Measurements from ENCODE around the gene CHMP5.

The CHMP5 gene

DNA sequence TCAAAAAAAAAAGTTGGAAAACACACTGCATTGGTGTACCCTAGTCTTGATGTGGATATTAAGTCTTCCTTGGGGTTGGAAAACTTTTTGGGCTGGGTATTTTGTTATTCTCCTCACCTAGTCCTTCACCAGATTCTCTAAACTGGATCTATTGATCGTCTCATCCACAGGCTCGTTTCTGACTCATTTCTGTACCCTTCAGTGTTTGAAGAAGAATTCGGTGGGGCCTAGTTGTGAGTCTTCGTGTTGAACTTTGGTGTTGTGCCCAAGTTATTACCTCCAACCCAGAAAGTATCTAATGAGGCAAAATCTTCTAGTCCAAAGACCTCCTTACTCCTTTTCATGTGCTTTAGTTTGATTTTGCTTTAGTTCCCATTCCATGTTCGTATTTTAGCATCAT, 27.1 kb downstream of the CHMP5 start:
- DNase-seq (ENCODE audit: low read depth, low spot score), result no peak
- H3K36me3 ChIP-seq (ENCODE audit: control insufficient read depth, insufficient read depth, low read length), result peaks cover 3% of the 10 kb centered on the region; the same call in 1 of the 2 replicates
- WGBS (ENCODE audit: insufficient coverage, insufficient read length), result no CpG with 5 or more reads among the region's 5 CpGs
- H3K9me3 ChIP-seq (ENCODE audit: control insufficient read depth, insufficient read depth, low read length), result no peaks in the 10 kb centered on the region
- no peaks in the 10 kb centered on the region for H3K27me3 ChIP-seq (ENCODE audit: control insufficient read depth, insufficient read depth, low read length)
- H3K4me3 ChIP-seq (ENCODE audit: low read length), result no peak overlapping the region
- no peak overlapping the region for H3K27ac ChIP-seq (ENCODE audit: low read length)
- H3K4me1 ChIP-seq (ENCODE audit: control insufficient read depth, insufficient read depth, low read length), result no peaks in the 10 kb centered on the region

DNA sequence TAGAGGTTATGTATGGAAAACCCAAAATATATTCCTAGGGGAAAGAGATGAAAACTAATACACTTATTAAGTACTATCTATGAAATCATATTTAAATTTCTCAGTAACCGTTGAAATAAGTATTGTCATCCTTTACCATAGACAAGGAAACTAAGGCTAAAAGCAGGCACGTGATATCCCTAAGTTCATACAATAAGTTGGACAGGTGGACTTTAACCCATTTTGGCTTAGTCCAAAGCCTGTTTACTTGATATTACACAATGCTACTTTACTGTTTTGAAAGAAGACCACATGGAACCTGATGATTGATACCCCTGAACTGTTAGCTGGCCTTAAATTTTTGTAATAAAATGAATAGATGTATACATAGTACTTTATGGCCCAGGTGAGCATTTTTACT, 28.9 kb downstream of the CHMP5 start:
- H3K27ac ChIP-seq (ENCODE audit: low read length), result no peak overlapping the region
- H3K9me3 ChIP-seq (ENCODE audit: control insufficient read depth, insufficient read depth, low read length), result no peaks in the 10 kb centered on the region

GRCh38 chr9:33294670-33295432, 30.0 kb downstream of the CHMP5 start:
- no peak overlapping the region for H3K4me3 ChIP-seq (ENCODE audit: low read length)
- no CpG with 5 or more reads among the region's 12 CpGs for WGBS (ENCODE audit: insufficient coverage, insufficient read length)

More for the DNA sequence above, 28.9 kb downstream of the CHMP5 start:
- H3K4me3 ChIP-seq (ENCODE audit: low read length), result no peak overlapping the region
- no peak for DNase-seq (ENCODE audit: low read depth, low spot score)
- H3K4me1 ChIP-seq (ENCODE audit: control insufficient read depth, insufficient read depth, low read length), result no peaks in the 10 kb centered on the region
- no peaks in the 10 kb centered on the region for H3K27me3 ChIP-seq (ENCODE audit: control insufficient read depth, insufficient read depth, low read length)
- no CpG with 5 or more reads among the region's 2 CpGs for WGBS (ENCODE audit: insufficient coverage, insufficient read length)
- peaks cover 6% of the 10 kb centered on the region; the same call in 1 of the 2 replicates for H3K36me3 ChIP-seq (ENCODE audit: control insufficient read depth, insufficient read depth, low read length)

GRCh38 chr9:33295571-33295970, 30.7 kb downstream of the CHMP5 start:
- no CpG with 5 or more reads among the region's 2 CpGs for WGBS (ENCODE audit: insufficient coverage, insufficient read length)
- Histone ChIP-seq H3K27ac (ENCODE audit: low read length) (no peak overlapping the region), H3K27me3 (ENCODE audit: control insufficient read depth, insufficient read depth, low read length) (no peaks in the 10 kb centered on the region), H3K4me1 (ENCODE audit: control insufficient read depth, insufficient read depth, low read length) (no peaks in the 10 kb centered on the region), H3K4me3 (ENCODE audit: low read length) (no peak overlapping the region), H3K36me3 (ENCODE audit: control insufficient read depth, insufficient read depth, low read length) (peaks cover 9% of the 10 kb centered on the region; the same call in 1 of the 2 replicates), H3K9me3 (ENCODE audit: control insufficient read depth, insufficient read depth, low read length) (no peaks in the 10 kb centered on the region)
- DNase-seq (ENCODE audit: low read depth, low spot score), result no peak

More at GRCh38 chr9:33294670-33295432, 30.0 kb downstream of the CHMP5 start:
- H3K4me1 ChIP-seq (ENCODE audit: control insufficient read depth, insufficient read depth, low read length), result no peaks in the 10 kb centered on the region
- no peak for DNase-seq (ENCODE audit: low read depth, low spot score)
- no peak overlapping the region for H3K27ac ChIP-seq (ENCODE audit: low read length)
- peaks cover 9% of the 10 kb centered on the region; the same call in 1 of the 2 replicates for H3K36me3 ChIP-seq (ENCODE audit: control insufficient read depth, insufficient read depth, low read length)
- H3K27me3 ChIP-seq (ENCODE audit: control insufficient read depth, insufficient read depth, low read length), result no peaks in the 10 kb centered on the region
- H3K9me3 ChIP-seq (ENCODE audit: control insufficient read depth, insufficient read depth, low read length), result no peaks in the 10 kb centered on the region

GRCh38 chr9:33297432-33297831, 32.6 kb downstream of the CHMP5 start:
- no peaks in the 10 kb centered on the region for H3K27me3 ChIP-seq (ENCODE audit: control insufficient read depth, insufficient read depth, low read length)
- no peak for DNase-seq (ENCODE audit: low read depth, low spot score)
- no peak overlapping the region for H3K4me3 ChIP-seq (ENCODE audit: low read length)
- no peaks in the 10 kb centered on the region for H3K4me1 ChIP-seq (ENCODE audit: control insufficient read depth, insufficient read depth, low read length)
- H3K36me3 ChIP-seq (ENCODE audit: control insufficient read depth, insufficient read depth, low read length), result peaks cover 12% of the 10 kb centered on the region; the same call in 1 of the 2 replicates
- no peaks in the 10 kb centered on the region for H3K9me3 ChIP-seq (ENCODE audit: control insufficient read depth, insufficient read depth, low read length)
- WGBS (ENCODE audit: insufficient coverage, insufficient read length), result no CpG with 5 or more reads among the region's 1 CpG
- no peak overlapping the region for H3K27ac ChIP-seq (ENCODE audit: low read length)

DNA sequence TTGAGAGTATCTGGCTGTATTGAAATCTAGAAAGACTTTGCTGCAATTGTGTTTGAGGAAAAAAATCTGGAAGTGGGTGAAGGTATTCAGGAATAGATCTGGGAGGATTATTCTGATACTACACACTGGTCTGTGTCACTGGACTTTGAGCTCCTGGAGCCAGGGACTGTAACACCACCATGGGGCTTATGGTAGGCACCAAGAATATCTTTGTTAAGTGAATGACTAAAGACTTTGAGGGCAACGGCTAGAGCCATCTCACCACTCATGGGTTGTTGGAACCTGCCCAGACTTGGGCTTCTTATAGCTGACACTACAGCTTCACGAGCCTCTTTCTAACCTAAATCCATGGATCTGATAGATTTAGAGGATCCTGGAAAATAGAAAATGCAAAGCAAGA, 35.7 kb downstream of the CHMP5 start:
- Histone ChIP-seq H3K4me3 (ENCODE audit: low read length) (no peak overlapping the region), H3K27ac (ENCODE audit: low read length) (no peak overlapping the region), H3K4me1 (ENCODE audit: control insufficient read depth, insufficient read depth, low read length) (no peaks in the 10 kb centered on the region), H3K36me3 (ENCODE audit: control insufficient read depth, insufficient read depth, low read length) (peaks cover 17% of the 10 kb centered on the region), H3K27me3 (ENCODE audit: control insufficient read depth, insufficient read depth, low read length) (no peaks in the 10 kb centered on the region), H3K9me3 (ENCODE audit: control insufficient read depth, insufficient read depth, low read length) (no peaks in the 10 kb centered on the region)
- DNase-seq (ENCODE audit: low read depth, low spot score), result no peak
- WGBS (ENCODE audit: insufficient coverage, insufficient read length), result no CpG with 5 or more reads among the region's 2 CpGs

GRCh38 chr9:33304362-33304761, 39.5 kb downstream of the CHMP5 start:
- H3K9me3 ChIP-seq (ENCODE audit: control insufficient read depth, insufficient read depth, low read length), result no peaks in the 10 kb centered on the region

DNA sequence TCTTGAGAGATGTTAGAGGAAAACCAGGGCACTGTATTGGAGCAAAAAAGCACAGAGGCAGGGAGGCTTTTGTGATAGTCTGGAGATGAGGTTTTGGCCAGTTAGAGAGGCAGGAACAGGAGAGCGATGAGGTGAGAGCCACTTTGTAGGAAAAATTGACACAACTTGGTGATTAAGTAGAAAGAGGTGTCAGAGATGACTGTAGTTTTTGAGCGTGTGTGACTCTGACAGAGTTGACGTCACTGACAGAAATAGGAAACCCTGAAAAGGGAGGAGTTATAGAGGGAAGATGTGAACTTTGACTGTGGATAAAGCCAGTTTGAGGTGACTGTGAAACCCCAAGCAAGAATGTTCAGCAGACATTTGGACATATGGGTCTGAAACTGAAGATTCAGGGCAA, 41.2 kb downstream of the CHMP5 start:
- H3K4me1 ChIP-seq (ENCODE audit: control insufficient read depth, insufficient read depth, low read length), result no peaks in the 10 kb centered on the region
- H3K4me3 ChIP-seq (ENCODE audit: low read length), result no peak overlapping the region
- no CpG with 5 or more reads among the region's 3 CpGs for WGBS (ENCODE audit: insufficient coverage, insufficient read length)
- H3K27ac ChIP-seq (ENCODE audit: low read length), result no peak overlapping the region
- peaks cover 17% of the 10 kb centered on the region for H3K36me3 ChIP-seq (ENCODE audit: control insufficient read depth, insufficient read depth, low read length)
- no peak for DNase-seq (ENCODE audit: low read depth, low spot score)
- no peaks in the 10 kb centered on the region for H3K9me3 ChIP-seq (ENCODE audit: control insufficient read depth, insufficient read depth, low read length)
- H3K27me3 ChIP-seq (ENCODE audit: control insufficient read depth, insufficient read depth, low read length), result no peaks in the 10 kb centered on the region

More at GRCh38 chr9:33304362-33304761, 39.5 kb downstream of the CHMP5 start:
- DNase-seq (ENCODE audit: low read depth, low spot score), result no peak
- Histone ChIP-seq H3K4me3 (ENCODE audit: low read length) (no peak overlapping the region), H3K4me1 (ENCODE audit: control insufficient read depth, insufficient read depth, low read length) (no peaks in the 10 kb centered on the region), H3K27ac (ENCODE audit: low read length) (no peak overlapping the region), H3K36me3 (ENCODE audit: control insufficient read depth, insufficient read depth, low read length) (peaks cover 20% of the 10 kb centered on the region), H3K27me3 (ENCODE audit: control insufficient read depth, insufficient read depth, low read length) (no peaks in the 10 kb centered on the region)
- no CpG with 5 or more reads among the region's 1 CpG for WGBS (ENCODE audit: insufficient coverage, insufficient read length)

GRCh38 chr9:33307067-33307466, 42.2 kb downstream of the CHMP5 start:
- Histone ChIP-seq H3K27me3 (ENCODE audit: control insufficient read depth, insufficient read depth, low read length) (no peaks in the 10 kb centered on the region), H3K9me3 (ENCODE audit: control insufficient read depth, insufficient read depth, low read length) (no peaks in the 10 kb centered on the region), H3K4me3 (ENCODE audit: low read length) (no peak overlapping the region), H3K4me1 (ENCODE audit: control insufficient read depth, insufficient read depth, low read length) (no peaks in the 10 kb centered on the region), H3K36me3 (ENCODE audit: control insufficient read depth, insufficient read depth, low read length) (peaks cover 21% of the 10 kb centered on the region), H3K27ac (ENCODE audit: low read length) (no peak overlapping the region)
- WGBS (ENCODE audit: insufficient coverage, insufficient read length), result no CpG with 5 or more reads among the region's 1 CpG
- DNase-seq (ENCODE audit: low read depth, low spot score), result no peak

DNA sequence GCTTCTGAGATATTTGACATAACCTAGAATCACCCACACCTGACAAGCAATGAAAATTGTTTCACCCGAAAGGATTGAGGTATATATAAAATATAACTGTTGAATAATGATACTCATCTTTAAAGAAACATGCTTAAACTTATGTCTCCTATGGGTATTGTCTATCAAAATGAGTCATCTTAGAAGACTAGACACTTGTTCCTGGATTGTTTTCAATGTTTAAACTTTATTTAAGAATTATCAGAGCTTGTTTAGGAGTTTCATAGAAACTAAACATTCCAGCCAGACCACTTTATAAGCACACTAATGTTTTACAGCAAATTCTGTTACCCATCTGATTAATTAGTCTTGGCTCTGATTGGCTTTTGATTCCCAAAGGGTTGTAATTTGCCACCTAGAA, 45.1 kb downstream of the CHMP5 start:
- H3K9me3 ChIP-seq (ENCODE audit: control insufficient read depth, insufficient read depth, low read length), result no peaks in the 10 kb centered on the region
- no CpG with 5 or more reads among the region's 1 CpG for WGBS (ENCODE audit: insufficient coverage, insufficient read length)
- H3K4me3 ChIP-seq (ENCODE audit: low read length), result no peak overlapping the region

GRCh38 chr9:33310748-33311147, 45.9 kb downstream of the CHMP5 start:
- Histone ChIP-seq H3K9me3 (ENCODE audit: control insufficient read depth, insufficient read depth, low read length) (no peaks in the 10 kb centered on the region), H3K27ac (ENCODE audit: low read length) (no peak overlapping the region), H3K27me3 (ENCODE audit: control insufficient read depth, insufficient read depth, low read length) (no peaks in the 10 kb centered on the region), H3K4me3 (ENCODE audit: low read length) (no peak overlapping the region), H3K4me1 (ENCODE audit: control insufficient read depth, insufficient read depth, low read length) (no peaks in the 10 kb centered on the region), H3K36me3 (ENCODE audit: control insufficient read depth, insufficient read depth, low read length) (peaks cover 18% of the 10 kb centered on the region; the same call in 1 of the 2 replicates)
- no CpG with 5 or more reads among the region's 2 CpGs for WGBS (ENCODE audit: insufficient coverage, insufficient read length)
- DNase-seq (ENCODE audit: low read depth, low spot score), result no peak

More for the DNA sequence above, 45.1 kb downstream of the CHMP5 start:
- DNase-seq (ENCODE audit: low read depth, low spot score), result no peak
- H3K36me3 ChIP-seq (ENCODE audit: control insufficient read depth, insufficient read depth, low read length), result peaks cover 18% of the 10 kb centered on the region; the same call in 1 of the 2 replicates
- no peak overlapping the region for H3K27ac ChIP-seq (ENCODE audit: low read length)
- no peaks in the 10 kb centered on the region for H3K27me3 ChIP-seq (ENCODE audit: control insufficient read depth, insufficient read depth, low read length)
- no peaks in the 10 kb centered on the region for H3K4me1 ChIP-seq (ENCODE audit: control insufficient read depth, insufficient read depth, low read length)
